Common myeloid progenitor, CD34-positive (primary cell): ENCODE measurements around the gene PAEP.

Experiments
- CTCF ChIA-PET: fragments of 350-600 bp; sonication (Branson Sonifier 250); formaldehyde crosslinking; loops from one replicate; lab custom pipeline; 2021; ENCODE audit warnings: antibody characterized with exemption; lab: Charles Lee
- POLR2A ChIA-PET: fragments of 350-600 bp; sonication (Branson Sonifier 250); formaldehyde crosslinking; loops from one replicate; lab custom pipeline; 2021; ENCODE audit warnings: antibody characterized with exemption; lab: Charles Lee
- DNase-seq, 3 donors: peaks; one replicate each; pipeline versions ENCODE4 v3.0.0 to v3.0.0-alpha.2; 2013
- H3K27ac ChIP-seq, 2 experiments: 1 replicate in 1 of 2; 2 replicates in 1 of 2; pipeline ENCODE4 v1.7.0; 2013; ENCODE audit warnings: inconsistent platforms in 2 of 2, low read length in 2 of 2, mild to moderate bottlenecking in 2 of 2, low read depth in 1 of 2, moderate library complexity in 1 of 2; ENCODE audit not compliant: severe bottlenecking in 2 of 2, insufficient read depth in 1 of 2, poor library complexity in 1 of 2
- H3K27me3 ChIP-seq, 5 experiments: replicated peaks in 2 of 5; 1 replicate in 3 of 5; 2 replicates in 2 of 5; pipeline versions ENCODE4 v1.6.1 to v1.7.0; 2013; ENCODE audit warnings: low read length in 4 of 5, mild to moderate bottlenecking in 2 of 5, moderate library complexity in 2 of 5, inconsistent platforms in 1 of 5; ENCODE audit not compliant: insufficient read depth in 5 of 5, control insufficient read depth in 4 of 5
- H3K36me3 ChIP-seq, 4 experiments: 1 replicate in 2 of 4; 2 replicates in 2 of 4; pipeline versions ENCODE4 v1.6.1 to v1.7.0; 2013; ENCODE audit warnings: low read length in 3 of 4, control low read depth in 1 of 4, mild to moderate bottlenecking in 1 of 4; ENCODE audit not compliant: control insufficient read depth in 4 of 4, insufficient read depth in 4 of 4
- H3K4me1 ChIP-seq, 4 experiments: 1 replicate in 3 of 4; 2 replicates in 1 of 4; pipeline versions ENCODE4 v1.6.1 to v1.7.1; 2013; ENCODE audit warnings: low read length in 3 of 4, mild to moderate bottlenecking in 3 of 4, control low read depth in 1 of 4, inconsistent platforms in 1 of 4, moderate library complexity in 1 of 4; ENCODE audit not compliant: control insufficient read depth in 4 of 4, insufficient read depth in 4 of 4; ENCODE audit errors: control extremely low read depth in 1 of 4
- H3K4me3 ChIP-seq, 7 experiments: 1 replicate in 4 of 7; 2 replicates in 3 of 7; pipeline versions ENCODE4 v1.5.1 to v1.7.0; 2013; ENCODE audit warnings: mild to moderate bottlenecking in 7 of 7, low read length in 6 of 7, moderate library complexity in 6 of 7, inconsistent platforms in 2 of 7, low read depth in 2 of 7, control low read depth in 1 of 7; ENCODE audit not compliant: insufficient read depth in 4 of 7, control insufficient read depth in 1 of 7; ENCODE audit errors: extremely low read depth in 1 of 7
- H3K9me3 ChIP-seq, 5 experiments: 1 replicate in 4 of 5; 2 replicates in 1 of 5; pipeline versions ENCODE4 v1.6.1 to v1.7.1; 2013; ENCODE audit warnings: low read length in 4 of 5, mild to moderate bottlenecking in 2 of 5, inconsistent platforms in 1 of 5, low read depth in 1 of 5, moderate library complexity in 1 of 5; ENCODE audit not compliant: control insufficient read depth in 4 of 5, insufficient read depth in 2 of 5; ENCODE audit errors: control extremely low read depth in 1 of 5
- WGBS: methylation state at CpG from one replicate; pipeline ENCODE4 v1.1.5; 2013; ENCODE audit not compliant: insufficient coverage; 5-methylcytosine and 5-hydroxymethylcytosine counted together

PAEP gene

DNA sequence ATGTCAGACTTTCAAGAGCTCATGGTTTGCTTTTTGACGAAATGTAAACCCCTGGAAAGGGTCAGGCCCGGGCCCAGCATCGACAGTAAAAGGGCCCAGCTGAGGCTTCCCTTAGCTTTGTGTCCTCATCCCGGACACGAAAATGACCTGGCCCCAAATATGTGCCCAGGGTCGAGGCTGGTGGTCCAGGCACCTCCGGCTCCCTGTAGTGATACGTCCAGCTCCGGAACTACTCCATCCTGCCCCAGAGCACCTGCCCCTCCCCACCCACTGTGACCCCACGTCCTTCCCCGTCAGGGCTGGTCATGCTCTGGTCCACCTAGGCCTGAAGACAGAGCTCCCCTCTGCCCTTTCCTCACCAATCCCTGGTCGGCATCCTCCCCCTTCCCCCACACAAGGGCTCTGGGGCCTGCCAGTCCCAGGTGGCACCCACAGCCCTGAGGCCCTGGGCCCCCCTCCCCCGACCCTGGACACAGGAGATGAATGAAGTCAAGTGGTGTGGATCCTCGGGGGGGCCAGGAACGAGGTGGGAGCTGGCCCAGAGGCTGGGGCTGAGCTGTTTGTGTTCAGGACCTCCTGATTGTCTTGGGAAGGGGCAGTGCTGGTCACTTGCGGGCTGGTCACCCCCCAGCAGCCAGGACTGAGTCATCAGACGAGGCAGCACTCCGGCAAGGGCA is 9.4 kb upstream of the PAEP start:
- no peak for DNase-seq
- peaks cover 0 to 10% (median 0%) of the 10 kb centered on the region in 5 experiments for H3K27me3 ChIP-seq
- H3K9me3 ChIP-seq: peaks cover 0 to 5% (median 0%) of the 10 kb centered on the region in 5 experiments
- H3K36me3 ChIP-seq: no peaks in the 10 kb centered on the region
- no peak overlapping the region for H3K27ac ChIP-seq
- ChIA-PET POLR2A (no interaction called here), CTCF (interaction anchor here (0.7 kb wide), 1 partner anchor 47 kb away, joined by 3 read pairs; no protein-coding TSS in a partner anchor)
- H3K4me3 ChIP-seq: no peak overlapping the region
- WGBS: 94% methylated on average over 17 of the region's 18 CpGs
- no peaks in the 10 kb centered on the region for H3K4me1 ChIP-seq

DNA sequence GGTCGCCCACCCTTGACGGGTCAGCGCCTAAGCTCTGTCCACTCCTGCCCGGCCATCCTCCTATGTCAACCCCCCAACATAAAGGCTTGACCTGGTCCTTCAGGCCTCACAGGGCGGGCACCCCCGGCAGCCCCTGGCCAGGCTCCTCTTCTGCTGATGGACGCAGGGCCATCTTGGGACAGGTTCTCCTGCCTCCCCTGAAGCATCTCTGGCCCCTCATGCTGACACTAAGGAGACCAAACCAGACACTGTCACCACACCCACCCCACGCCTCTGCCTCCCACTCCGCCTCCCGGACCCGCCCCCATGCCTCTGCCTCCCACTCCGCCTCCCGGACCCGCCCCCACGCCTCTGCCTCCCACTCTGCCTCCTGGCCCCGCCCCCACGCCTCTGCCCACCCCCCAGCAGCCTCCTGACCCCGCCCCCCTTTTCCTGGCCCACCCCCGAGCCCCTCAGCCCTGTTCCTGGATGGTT is 8.8 kb upstream of the PAEP start:
- WGBS: 100% methylated on average over 5 of the region's 19 CpGs
- CTCF ChIA-PET: no interaction called here
- peaks cover 0 to 5% (median 0%) of the 10 kb centered on the region in 5 experiments for H3K9me3 ChIP-seq
- no peak overlapping the region for H3K27ac ChIP-seq
- DNase-seq: no peak
- H3K36me3 ChIP-seq: no peaks in the 10 kb centered on the region
- H3K4me3 ChIP-seq: no peak overlapping the region
- POLR2A ChIA-PET: no interaction called here
- H3K4me1 ChIP-seq: no peaks in the 10 kb centered on the region
- H3K27me3 ChIP-seq: peaks cover 0 to 10% (median 0%) of the 10 kb centered on the region in 5 experiments

DNA sequence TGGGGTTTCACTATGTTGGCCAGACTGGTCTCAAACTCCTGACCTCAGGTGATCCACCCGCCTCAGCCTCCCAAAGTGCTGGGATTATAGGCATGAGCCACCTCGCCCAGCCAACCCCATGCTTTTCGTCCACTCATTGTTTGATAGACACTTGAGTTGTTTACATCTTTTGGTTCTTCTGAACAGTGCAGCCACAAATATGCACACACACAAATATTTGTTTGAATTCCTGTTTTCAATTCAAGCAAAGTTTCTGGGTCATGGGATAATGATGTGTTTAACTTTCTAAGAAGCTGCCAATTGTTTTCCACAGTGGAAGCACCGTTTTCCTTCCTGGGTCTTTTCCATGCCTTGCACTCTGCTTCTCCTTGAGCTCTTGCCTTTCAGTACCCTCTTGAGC is 6.8 kb upstream of the PAEP start:
- 100% methylated on average over 4 of the region's 4 CpGs for WGBS
- Histone ChIP-seq H3K27me3 (peaks cover 0 to 14% (median 0%) of the 10 kb centered on the region in 5 experiments), H3K27ac (no peak overlapping the region), H3K4me1 (no peaks in the 10 kb centered on the region), H3K4me3 (no peak overlapping the region), H3K9me3 (peaks cover 0 to 5% (median 0%) of the 10 kb centered on the region in 5 experiments), H3K36me3 (no peaks in the 10 kb centered on the region)
- CTCF ChIA-PET: no interaction called here
- DNase-seq: no peak
- POLR2A ChIA-PET: no interaction called here

DNA sequence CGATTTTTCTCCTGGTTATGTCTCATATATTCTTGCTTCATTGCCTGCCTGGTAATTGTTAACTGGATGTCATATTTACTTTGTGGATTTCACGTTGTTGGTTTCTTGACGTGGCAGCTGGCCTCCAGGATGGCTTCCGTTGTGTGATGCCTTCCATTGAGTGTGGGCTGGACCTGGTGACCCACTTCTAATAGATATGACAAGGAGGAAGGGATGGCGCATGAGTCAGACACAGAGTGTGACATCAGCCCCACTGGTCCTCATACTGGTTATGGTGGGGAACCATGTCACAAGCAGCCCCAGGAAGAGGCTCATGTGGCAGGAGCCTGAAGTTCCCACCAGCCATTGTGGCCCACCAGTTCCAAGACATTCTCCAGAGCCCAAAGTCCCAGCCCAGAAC is 6.4 kb upstream of the PAEP start:
- POLR2A ChIA-PET: no interaction called here
- 96% methylated on average over 5 of the region's 5 CpGs for WGBS

DNA sequence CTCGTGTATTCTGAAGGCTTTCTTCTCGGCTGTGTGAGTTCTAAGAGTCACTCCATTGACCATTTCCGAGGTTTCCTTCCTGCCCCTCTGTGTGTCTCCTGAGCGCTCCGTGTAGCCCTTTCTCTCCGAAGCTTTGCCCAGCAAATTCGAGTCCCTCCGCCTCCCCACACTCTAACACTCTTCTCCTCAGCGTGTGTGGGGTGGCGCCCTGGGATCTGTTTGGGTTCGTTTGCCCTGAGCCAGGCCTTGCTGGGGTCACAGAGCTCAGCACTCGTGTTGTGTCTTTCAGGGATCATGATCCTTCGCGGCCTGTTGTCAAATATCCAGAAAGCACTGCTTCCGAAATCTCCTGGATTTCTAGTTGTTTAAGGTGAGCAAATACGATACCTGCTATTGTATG is 5.6 kb upstream of the PAEP start:
- POLR2A ChIA-PET: no interaction called here
- WGBS: 81% methylated on average over 15 of the region's 16 CpGs
- no peak overlapping the region for H3K4me3 ChIP-seq
- peaks cover 0 to 14% (median 0%) of the 10 kb centered on the region in 5 experiments for H3K27me3 ChIP-seq
- CTCF ChIA-PET: no interaction called here
- no peak overlapping the region for H3K27ac ChIP-seq
- no peaks in the 10 kb centered on the region for H3K36me3 ChIP-seq
- DNase-seq: no peak
- H3K9me3 ChIP-seq: peaks cover 0 to 5% (median 0%) of the 10 kb centered on the region in 5 experiments
- H3K4me1 ChIP-seq: no peaks in the 10 kb centered on the region

More for the DNA sequence above, 6.4 kb upstream of the PAEP start:
- CTCF ChIA-PET: no interaction called here
- Histone ChIP-seq H3K27me3 (peaks cover 0 to 14% (median 0%) of the 10 kb centered on the region in 5 experiments), H3K36me3 (no peaks in the 10 kb centered on the region), H3K27ac (no peak overlapping the region), H3K9me3 (peaks cover 0 to 5% (median 0%) of the 10 kb centered on the region in 5 experiments), H3K4me3 (no peak overlapping the region), H3K4me1 (no peaks in the 10 kb centered on the region)
- DNase-seq: no peak

DNA sequence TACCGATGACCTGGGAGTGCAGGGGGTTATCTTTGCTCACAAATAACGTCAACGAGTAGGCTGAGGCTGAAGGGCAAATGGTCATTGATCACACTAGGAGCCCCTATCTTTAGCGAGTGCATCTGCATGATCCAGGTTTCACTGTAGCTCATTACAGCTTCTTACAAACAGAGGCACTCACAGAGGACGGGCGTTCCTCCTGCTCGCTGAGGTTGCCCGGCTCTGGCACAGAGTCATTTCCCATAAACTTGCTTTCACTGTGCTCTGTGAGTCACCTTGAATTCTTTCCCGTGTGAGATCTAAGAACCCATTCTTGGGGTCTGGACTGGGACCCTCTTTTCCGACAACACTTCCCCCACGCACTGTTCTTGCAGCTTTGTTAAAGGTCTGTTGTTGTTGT is 1.9 kb upstream of the PAEP start:
- 72% methylated on average over 7 of the region's 11 CpGs for WGBS
- no peak for DNase-seq
- peaks cover 0 to 5% (median 0%) of the 10 kb centered on the region in 5 experiments for H3K9me3 ChIP-seq
- ChIA-PET CTCF (no interaction called here), POLR2A (no interaction called here)
- peaks cover 0 to 19% (median 0%) of the 10 kb centered on the region in 5 experiments for H3K27me3 ChIP-seq
- no peaks in the 10 kb centered on the region for H3K36me3 ChIP-seq
- no peak overlapping the region for H3K27ac ChIP-seq
- no peak overlapping the region for H3K4me3 ChIP-seq
- no peaks in the 10 kb centered on the region for H3K4me1 ChIP-seq

DNA sequence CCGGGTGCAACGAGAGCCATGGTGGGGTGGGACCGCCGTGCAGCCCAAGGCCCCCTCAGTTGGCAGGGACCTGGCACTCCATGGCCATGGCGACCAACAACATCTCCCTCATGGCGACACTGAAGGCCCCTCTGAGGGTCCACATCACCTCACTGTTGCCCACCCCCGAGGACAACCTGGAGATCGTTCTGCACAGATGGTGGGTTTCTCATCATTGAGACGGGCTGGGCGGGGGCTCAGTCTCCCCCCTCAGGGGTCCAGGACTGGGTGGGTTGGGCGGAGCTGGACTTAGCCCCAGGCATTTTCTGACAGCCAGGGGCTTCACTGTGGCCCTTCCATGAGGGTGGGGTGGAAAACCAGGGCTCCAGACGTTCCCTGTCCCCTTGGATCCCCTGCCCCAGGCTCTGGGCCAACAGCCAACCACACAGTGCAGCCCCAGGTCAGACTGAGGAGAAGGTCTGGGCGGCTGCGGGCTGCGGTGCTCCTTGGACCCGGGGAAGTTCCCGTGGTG is 734 bp downstream of the PAEP start:
- 97% methylated on average over 13 of the region's 17 CpGs for WGBS
- ChIA-PET POLR2A (no interaction called here), CTCF (no interaction called here)
- no peak overlapping the region for H3K27ac ChIP-seq
- H3K27me3 ChIP-seq: peaks cover 0 to 20% (median under 1%) of the 10 kb centered on the region in 5 experiments
- no peaks in the 10 kb centered on the region for H3K4me1 ChIP-seq
- no peak overlapping the region for H3K4me3 ChIP-seq
- H3K9me3 ChIP-seq: no peaks in the 10 kb centered on the region
- no peak for DNase-seq
- no peaks in the 10 kb centered on the region for H3K36me3 ChIP-seq
